B cell (primary cell): ENCODE data around the gene B3GNT9. TPM values are rescaled to one million over a fixed set of nuclear protein-coding genes. Genes with fewer than 3 reads are reported as not detected.
A peak's percentile ranks its signal among the peaks of the same experiment; 100 is the strongest.

Experiments
- ATAC-seq: fragments of 200-7000 bp; cut with Tn5 transposase; one replicate; pipeline ENCODE4 v1.10.0; 2021; ENCODE audit warnings: low read depth, mild to moderate bottlenecking, moderate number of reproducible peaks, moderate library complexity
- CTCF ChIA-PET: fragments of 350-600 bp; sonication (Branson Sonifier 250); formaldehyde crosslinking; loops from one replicate; lab custom pipeline; 2021; ENCODE audit warnings: antibody characterized with exemption, inconsistent platforms; lab: Charles Lee
- POLR2A ChIA-PET: fragments of 350-600 bp; sonication (Branson Sonifier 250); formaldehyde crosslinking; loops from one replicate; lab custom pipeline; 2021; ENCODE audit warnings: antibody characterized with exemption; lab: Charles Lee
- DNase-seq: peaks from one replicate; pipeline ENCODE4 v3.0.0; 2013
- H2AFZ ChIP-seq: 2 replicates; pipeline ENCODE4 v1.6.1; 2012; ENCODE audit warnings: mild to moderate bottlenecking, low read depth, low read length; ENCODE audit not compliant: insufficient read depth, poor library complexity, severe bottlenecking
- H3K27ac ChIP-seq, 2 donors: 1 replicate in 1 of 2; 2 replicates in 1 of 2; pipeline ENCODE4 v1.5.1; 2012 to 2013; ENCODE audit warnings: low read length in 2 of 2, mild to moderate bottlenecking in 2 of 2, moderate library complexity in 1 of 2
- H3K27me3 ChIP-seq, 4 experiments: fragments of 200-600 bp in 1 of 4; sonication (generic) in 1 of 4; replicated peaks in 1 of 4; 1 replicate in 2 of 4; 2 replicates in 2 of 4; pipeline versions ENCODE4 v1.6.1 to v1.7.0; 2013 to 2016; ENCODE audit warnings: low read length in 3 of 4, mild to moderate bottlenecking in 2 of 4, mixed read lengths in 1 of 4, moderate library complexity in 1 of 4; ENCODE audit not compliant: insufficient read depth in 4 of 4, control insufficient read depth in 3 of 4; ENCODE audit errors: control extremely low read depth in 1 of 4
- H3K36me3 ChIP-seq, 2 experiments: replicated peaks in 1 of 2; 1 replicate in 1 of 2; 2 replicates in 1 of 2; pipeline versions ENCODE4 v1.6.1 to v1.7.1; 2013; ENCODE audit warnings: low read length in 1 of 2; ENCODE audit not compliant: insufficient read depth in 2 of 2, control insufficient read depth in 1 of 2; ENCODE audit errors: control extremely low read depth in 1 of 2, extremely low read depth in 1 of 2
- H3K4me1 ChIP-seq, 2 donors: fragments of 200-600 bp in 1 of 2; sonication (generic) in 1 of 2; 1 replicate in 1 of 2; 2 replicates in 1 of 2; pipeline versions ENCODE4 v1.5.1 to v1.6.1; 2013 to 2017; ENCODE audit warnings: low read length in 2 of 2; ENCODE audit not compliant: control insufficient read depth in 2 of 2, insufficient read depth in 2 of 2
- H3K4me2 ChIP-seq: replicated peaks from 2 replicates; pipeline ENCODE3; 2012; ENCODE audit warnings: mild to moderate bottlenecking, low read depth, low read length; ENCODE audit not compliant: poor library complexity, severe bottlenecking
- H3K4me3 ChIP-seq, 5 experiments: fragments of 200-600 bp in 1 of 5; sonication (generic) in 1 of 5; 1 replicate in 3 of 5; 2 replicates in 2 of 5; pipeline versions ENCODE4 v1.5.1 to v1.7.0; 2011 to 2016; ENCODE audit warnings: low read length in 4 of 5, mild to moderate bottlenecking in 4 of 5, low read depth in 2 of 5, control low read depth in 1 of 5, moderate library complexity in 1 of 5; ENCODE audit not compliant: insufficient read depth in 1 of 5; ENCODE audit errors: control extremely low read depth in 1 of 5, extremely low read depth in 1 of 5
- H3K79me2 ChIP-seq: fragments of 200-600 bp; sonication (generic); one replicate; pipeline ENCODE4 v1.6.0; 2016; ENCODE audit warnings: low read length; ENCODE audit not compliant: control insufficient read depth, insufficient read depth
- H3K9ac ChIP-seq: fragments of 200-600 bp; sonication (generic); 2 replicates; pipeline ENCODE4 v1.6.1; 2017; ENCODE audit warnings: mild to moderate bottlenecking, low read length, moderate library complexity
- H3K9me3 ChIP-seq, 3 donors: one replicate each; pipeline versions ENCODE4 v1.6.1 to v1.7.1; 2013; ENCODE audit warnings: low read length in 2 of 3; ENCODE audit not compliant: control insufficient read depth in 2 of 3, insufficient read depth in 1 of 3; ENCODE audit errors: control extremely low read depth in 1 of 3
- H4K20me1 ChIP-seq: 2 replicates; pipeline ENCODE4 v1.6.0; 2012; ENCODE audit warnings: mild to moderate bottlenecking, low read length; ENCODE audit not compliant: insufficient read depth, control insufficient read depth, poor library complexity, severe bottlenecking
- H3K27ac Mint-ChIP-seq: one replicate; pipeline ENCODE4 v1.8.0; 2021; ENCODE audit warnings: mixed read lengths
- H3K27me3 Mint-ChIP-seq: one replicate; pipeline ENCODE4 v1.8.0; 2021; ENCODE audit warnings: mixed read lengths
- H3K4me1 Mint-ChIP-seq: one replicate; pipeline ENCODE4 v1.8.0; 2021; ENCODE audit warnings: mixed read lengths
- H3K4me3 Mint-ChIP-seq: one replicate; pipeline ENCODE4 v1.8.0; 2021; ENCODE audit warnings: mixed read lengths
- H3K9me3 Mint-ChIP-seq: one replicate; pipeline ENCODE4 v1.8.0; 2022; ENCODE audit warnings: mixed read lengths; ENCODE audit not compliant: insufficient read depth
- EZH2 ChIP-seq: IDR thresholded peaks from 2 replicates; pipeline ENCODE4 v1.6.1; 2012; ENCODE audit warnings: borderline replicate concordance, low read depth, mild to moderate bottlenecking, moderate library complexity, low read length; ENCODE audit not compliant: insufficient read depth, poor library complexity, severe bottlenecking
- WGBS: methylation state at CpG from one replicate; pipeline ENCODE4 v1.1.5; 2013; ENCODE audit warnings: missing lambda C conversion rate; ENCODE audit not compliant: insufficient coverage; 5-methylcytosine and 5-hydroxymethylcytosine counted together
- intact Hi-C: fragments of 100-400 bp; cut with micrococcal nuclease; formaldehyde crosslinking; loops from one replicate; pipeline ENCODE4 v1.10.0; 2022
- polyA plus RNA-seq: library from polyadenylated mRNA; depleted of rRNA; stranded (reverse); fragments of >200 nt; gene quantifications from 2 replicates; pipeline ENCODE4 v1.2.3, GENCODE V29; 2012
- total RNA-seq, 2 donors: library from RNA; stranded (reverse); fragments of 120-200 nt in 1 of 2; gene quantifications; 1 replicate in 1 of 2; 2 replicates in 1 of 2; pipeline versions ENCODE4 v1.2.3 to v1.2.4, GENCODE V29; 2013 to 2022
- TF ChIP-seq, protein P1 (sequence below): fragments of 200-600 bp; IDR thresholded peaks from one replicate; pipeline ENCODE4 v1.8.0; 2022; ENCODE audit warnings: antibody characterized with exemption, mild to moderate bottlenecking

The B3GNT9 gene
- total and polyA plus RNA-seq, 2 donors (not counting 1 experiment from before 2014, with no cell fraction given): 1.6 to 2.5 TPM

DNA sequence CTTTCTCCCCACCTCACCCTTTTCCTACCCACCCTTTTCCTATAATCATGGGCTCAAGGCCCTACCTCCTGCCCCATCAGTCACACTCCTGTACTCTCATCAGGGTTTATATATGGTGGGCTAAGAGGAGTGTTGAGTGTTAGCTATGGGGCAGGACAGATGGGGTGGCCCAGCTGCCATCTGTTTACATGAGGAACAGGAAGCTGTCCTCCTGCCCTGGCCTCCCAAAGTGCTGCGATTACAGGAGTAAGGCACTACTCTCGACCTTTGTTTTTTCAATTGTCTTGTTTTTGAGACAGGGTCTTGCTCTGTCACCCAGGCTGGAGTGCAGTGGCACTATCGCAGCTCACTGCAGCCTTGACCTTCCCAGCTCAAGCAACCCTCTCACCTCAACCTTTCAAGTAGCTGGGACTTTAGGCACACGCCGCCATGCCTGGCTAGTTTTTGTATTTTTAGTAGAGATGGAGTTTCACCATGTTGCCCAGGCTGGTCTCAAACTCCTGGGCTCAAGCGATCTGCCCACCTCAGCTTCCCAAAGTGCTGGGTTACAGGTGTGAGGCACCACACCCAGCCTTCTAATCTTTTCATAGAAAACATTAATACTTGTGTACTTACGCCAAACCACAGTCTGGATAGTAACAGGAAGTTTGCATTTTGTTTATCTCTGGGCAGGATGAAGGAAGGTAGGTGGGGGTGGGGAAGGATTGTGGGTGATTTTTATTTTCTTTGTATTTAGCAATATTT lies 7.3 kb upstream of the B3GNT9 start:
- Histone ChIP-seq H2AFZ (no peak overlapping the region), H3K9ac (no peak overlapping the region), H3K4me3 (peak overlapping the region in 1 of 5 experiments; percentile 96), H3K27me3 (peaks cover 0 to 33% (median 15%) of the 10 kb centered on the region in 4 experiments), H3K9me3 (peaks cover 0 to 22% (median 0%) of the 10 kb centered on the region in 3 donors), H3K4me2 (peak overlapping the region; percentile 99), H3K79me2 (no peaks in the 10 kb centered on the region), H3K27ac (peak overlapping the region; percentile 97 to 99), H3K4me1 (peaks cover 43 to 63% of the 10 kb centered on the region in 2 donors), H3K36me3 (no peaks in the 10 kb centered on the region), H4K20me1 (peaks cover 58% of the 10 kb centered on the region)
- CTCF ChIA-PET: interaction anchor here (0.9 to 2.3 kb wide), 11 partner anchors 9 to 202 kb away, joined by 3 to 15 read pairs (median 6); partner anchors contain the start of gene NOL3
- ATAC-seq: no peak
- H3K27ac Mint-ChIP-seq: peak overlapping the region; percentile 97
- peaks cover 55% of the 10 kb centered on the region for H3K4me1 Mint-ChIP-seq
- H3K27me3 Mint-ChIP-seq: peaks cover 16% of the 10 kb centered on the region
- no peaks in the 10 kb centered on the region for H3K9me3 Mint-ChIP-seq
- WGBS: 87% methylated on average over 3 of the region's 7 CpGs
- POLR2A ChIA-PET: interaction anchor here (0.7 to 1.1 kb wide), 4 partner anchors 7 to 130 kb away, joined by 3 to 5 read pairs (median 3); partner anchors contain the start of genes B3GNT9 and CBFB
- H3K4me3 Mint-ChIP-seq: peak overlapping the region; percentile 92
- intact Hi-C loops: no loop called here
- peak; percentile 15 for DNase-seq
- TF ChIP-seq, protein P1, sequence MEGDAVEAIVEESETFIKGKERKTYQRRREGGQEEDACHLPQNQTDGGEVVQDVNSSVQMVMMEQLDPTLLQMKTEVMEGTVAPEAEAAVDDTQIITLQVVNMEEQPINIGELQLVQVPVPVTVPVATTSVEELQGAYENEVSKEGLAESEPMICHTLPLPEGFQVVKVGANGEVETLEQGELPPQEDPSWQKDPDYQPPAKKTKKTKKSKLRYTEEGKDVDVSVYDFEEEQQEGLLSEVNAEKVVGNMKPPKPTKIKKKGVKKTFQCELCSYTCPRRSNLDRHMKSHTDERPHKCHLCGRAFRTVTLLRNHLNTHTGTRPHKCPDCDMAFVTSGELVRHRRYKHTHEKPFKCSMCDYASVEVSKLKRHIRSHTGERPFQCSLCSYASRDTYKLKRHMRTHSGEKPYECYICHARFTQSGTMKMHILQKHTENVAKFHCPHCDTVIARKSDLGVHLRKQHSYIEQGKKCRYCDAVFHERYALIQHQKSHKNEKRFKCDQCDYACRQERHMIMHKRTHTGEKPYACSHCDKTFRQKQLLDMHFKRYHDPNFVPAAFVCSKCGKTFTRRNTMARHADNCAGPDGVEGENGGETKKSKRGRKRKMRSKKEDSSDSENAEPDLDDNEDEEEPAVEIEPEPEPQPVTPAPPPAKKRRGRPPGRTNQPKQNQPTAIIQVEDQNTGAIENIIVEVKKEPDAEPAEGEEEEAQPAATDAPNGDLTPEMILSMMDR: no peak
- TF ChIP-seq EZH2: no peak
